Ishikawa (cell line): ENCODE results near the gene IL19.

Source experiments
- CEBPB ChIP-seq: IDR thresholded peaks from 2 replicates; pipeline ENCODE4 v1.6.1; 2012
- CREB1 ChIP-seq: IDR thresholded peaks from 2 replicates; pipeline ENCODE4 v1.6.1; 2012; ENCODE audit warnings: low read depth
- EGR1 ChIP-seq: IDR thresholded peaks from 2 replicates; pipeline ENCODE4 v1.6.1; 2012
- EP300 ChIP-seq: IDR thresholded peaks from 2 replicates; pipeline ENCODE4 v1.6.1; 2012; ENCODE audit warnings: borderline replicate concordance
- FOXM1 ChIP-seq: IDR thresholded peaks from 2 replicates; pipeline ENCODE4 v1.6.1; 2012; ENCODE audit warnings: low read depth, borderline replicate concordance
- MAX ChIP-seq: IDR thresholded peaks from 2 replicates; pipeline ENCODE4 v1.6.1; 2012
- NFIC ChIP-seq: IDR thresholded peaks from 2 replicates; pipeline ENCODE4 v1.6.1; 2012
- RAD21 ChIP-seq: IDR thresholded peaks from 2 replicates; pipeline ENCODE4 v1.6.1; 2012; ENCODE audit warnings: low read depth
- REST ChIP-seq: IDR thresholded peaks from 2 replicates; pipeline ENCODE4 v1.6.1; 2012; ENCODE audit warnings: low read depth, mild to moderate bottlenecking
- TAF1 ChIP-seq: IDR thresholded peaks from 2 replicates; pipeline ENCODE4 v1.6.1; 2012; ENCODE audit warnings: low read depth, mild to moderate bottlenecking
- TCF12 ChIP-seq: IDR thresholded peaks from 2 replicates; pipeline ENCODE4 v1.6.1; 2012; ENCODE audit warnings: low read depth
- TEAD4 ChIP-seq: IDR thresholded peaks from 2 replicates; pipeline ENCODE4 v1.6.1; 2012
- YY1 ChIP-seq: IDR thresholded peaks from 2 replicates; pipeline ENCODE4 v1.6.1; 2012; ENCODE audit warnings: low read depth
- ZBTB7A ChIP-seq: IDR thresholded peaks from 2 replicates; pipeline ENCODE4 v1.6.1; 2012; ENCODE audit warnings: low read depth
- TF ChIP-seq, protein P1 (sequence below): IDR thresholded peaks from 2 replicates; pipeline ENCODE4 v1.6.1; 2012

Gene IL19

GRCh38 chr1:206828765-206829164 is 58.2 kb downstream of the IL19 start:
- TF ChIP-seq TAF1: no peak
- no peak for TF ChIP-seq YY1
- no peak for TF ChIP-seq ZBTB7A
- no peak for TF ChIP-seq TCF12
- TF ChIP-seq FOXM1: no peak
- TF ChIP-seq EGR1: no peak
- TF ChIP-seq, protein P1, sequence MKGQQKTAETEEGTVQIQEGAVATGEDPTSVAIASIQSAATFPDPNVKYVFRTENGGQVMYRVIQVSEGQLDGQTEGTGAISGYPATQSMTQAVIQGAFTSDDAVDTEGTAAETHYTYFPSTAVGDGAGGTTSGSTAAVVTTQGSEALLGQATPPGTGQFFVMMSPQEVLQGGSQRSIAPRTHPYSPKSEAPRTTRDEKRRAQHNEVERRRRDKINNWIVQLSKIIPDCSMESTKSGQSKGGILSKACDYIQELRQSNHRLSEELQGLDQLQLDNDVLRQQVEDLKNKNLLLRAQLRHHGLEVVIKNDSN: no peak
- no peak for TF ChIP-seq EP300

DNA sequence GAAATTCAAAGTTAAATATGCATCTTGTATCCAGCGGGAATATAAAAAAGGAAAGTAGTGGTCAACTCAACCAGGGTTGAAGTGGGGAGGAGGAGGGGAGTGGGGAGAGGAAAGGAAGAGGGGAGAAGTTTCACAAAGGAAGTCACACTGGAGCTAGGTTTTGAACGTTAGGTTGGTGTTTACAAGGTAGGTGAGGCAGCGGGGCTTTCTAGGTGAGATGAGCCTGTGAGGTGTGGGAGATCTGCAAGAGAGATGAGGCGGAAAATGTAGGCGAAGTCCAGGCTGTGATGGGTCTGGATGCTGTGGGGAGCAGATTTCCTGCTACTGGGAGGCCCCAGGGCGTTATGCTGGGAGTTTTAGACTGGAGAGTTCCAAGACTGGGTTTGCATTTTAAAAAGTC is 58.7 kb downstream of the IL19 start:
- TF ChIP-seq TAF1: no peak
- no peak for TF ChIP-seq CREB1
- TF ChIP-seq REST: no peak
- no peak for TF ChIP-seq MAX
- TF ChIP-seq CEBPB: no peak
- TF ChIP-seq EP300: no peak
- no peak for TF ChIP-seq TCF12

GRCh38 chr1:206829875-206830274 is 59.3 kb downstream of the IL19 start:
- TF ChIP-seq YY1: no peak
- TF ChIP-seq ZBTB7A: no peak
- no peak for TF ChIP-seq RAD21
- TF ChIP-seq EP300: no peak

GRCh38 chr1:206831650-206832049 is 61.1 kb downstream of the IL19 start:
- TF ChIP-seq EGR1: no peak
- TF ChIP-seq EP300: no peak
- TF ChIP-seq, protein P1: no peak
- no peak for TF ChIP-seq REST
- TF ChIP-seq FOXM1: no peak
- no peak for TF ChIP-seq TAF1
- TF ChIP-seq YY1: no peak
- TF ChIP-seq CREB1: no peak
- no peak for TF ChIP-seq NFIC
- TF ChIP-seq TCF12: no peak
- TF ChIP-seq RAD21: no peak
- TF ChIP-seq TEAD4: no peak
- TF ChIP-seq MAX: no peak
- TF ChIP-seq ZBTB7A: no peak
- TF ChIP-seq CEBPB: no peak

DNA sequence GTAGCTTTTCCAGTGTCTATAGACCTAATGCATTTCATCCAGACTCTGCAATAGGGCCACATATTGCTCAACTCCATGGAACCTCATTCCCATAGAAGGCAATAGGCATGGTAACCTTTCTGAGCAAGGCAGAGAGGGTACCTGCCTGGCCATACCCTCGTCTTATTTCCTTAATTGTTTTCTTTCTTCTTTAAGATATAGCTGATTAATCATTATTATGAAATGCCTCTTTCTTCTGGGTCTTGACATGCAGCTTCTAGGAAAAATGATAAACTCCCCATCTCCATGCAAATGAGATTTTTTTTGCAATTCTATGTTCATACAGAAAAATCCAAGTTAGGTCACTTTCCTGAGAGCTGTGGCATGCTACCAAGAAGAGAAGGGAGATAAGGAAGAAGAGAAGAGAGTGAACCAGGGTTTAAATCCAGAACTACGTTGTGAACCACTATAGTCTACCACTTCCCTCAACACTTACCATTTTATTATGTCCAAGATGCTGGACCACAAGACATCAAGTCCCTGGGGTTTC is 61.8 kb downstream of the IL19 start:
- TF ChIP-seq REST: no peak
- TF ChIP-seq EP300: no peak
- TF ChIP-seq CREB1: no peak
- TF ChIP-seq MAX: no peak
- no peak for TF ChIP-seq FOXM1
- TF ChIP-seq TEAD4: no peak
- TF ChIP-seq NFIC: no peak
